Ecto neural progenitor cell (in vitro differentiated cells): ENCODE results near the gene STT3B.

Experiments
- DNase-seq: peaks from one replicate; pipeline ENCODE4 v3.0.0-alpha.2; 2018; ENCODE audit warnings: low spot score

STT3B gene

GRCh38 chr3:31552103-31552502 lies 19.4 kb downstream of the STT3B start:
- no peak for DNase-seq

GRCh38 chr3:31553258-31553657 lies 20.5 kb downstream of the STT3B start:
- DNase-seq: no peak

- no peak for DNase-seq
Observed at GRCh38 chr3:31555204-31555603, 22.5 kb downstream of the STT3B start.

GRCh38 chr3:31559872-31560534 lies 27.3 kb downstream of the STT3B start:
- DNase-seq: no peak

GRCh38 chr3:31561891-31562290 lies 29.2 kb downstream of the STT3B start:
- peak; percentile 41 for DNase-seq

GRCh38 chr3:31562525-31562924 lies 29.8 kb downstream of the STT3B start:
- DNase-seq: peak; percentile 52

- DNase-seq: no peak
Observed at GRCh38 chr3:31565288-31565687, 32.6 kb downstream of the STT3B start.

- DNase-seq: peak; percentile 47
Observed at GRCh38 chr3:31567036-31567435, 34.3 kb downstream of the STT3B start.

GRCh38 chr3:31568649-31569048 lies 35.9 kb downstream of the STT3B start:
- DNase-seq: no peak

- no peak for DNase-seq
Observed at GRCh38 chr3:31571325-31571724, 38.6 kb downstream of the STT3B start.

- no peak for DNase-seq
Observed at GRCh38 chr3:31572236-31573004, 39.7 kb downstream of the STT3B start.

- no peak for DNase-seq
Observed at GRCh38 chr3:31573036-31573779, 40.5 kb downstream of the STT3B start.

GRCh38 chr3:31575448-31575847 lies 42.7 kb downstream of the STT3B start:
- no peak for DNase-seq

GRCh38 chr3:31576521-31576920 lies 43.8 kb downstream of the STT3B start:
- DNase-seq: no peak

- no peak for DNase-seq
Observed at GRCh38 chr3:31577232-31577631, 44.5 kb downstream of the STT3B start.

- DNase-seq: no peak
Observed at GRCh38 chr3:31579828-31580227, 47.1 kb downstream of the STT3B start.

- no peak for DNase-seq
Observed at GRCh38 chr3:31580645-31581044, 47.9 kb downstream of the STT3B start.

- DNase-seq: no peak
Observed at GRCh38 chr3:31581660-31582059, 48.9 kb downstream of the STT3B start.

- no peak for DNase-seq
Observed at GRCh38 chr3:31589228-31589627, 56.5 kb downstream of the STT3B start.

- DNase-seq: no peak
Observed at GRCh38 chr3:31590650-31591049, 57.9 kb downstream of the STT3B start.

GRCh38 chr3:31592764-31593163 lies 60.0 kb downstream of the STT3B start:
- DNase-seq: no peak

- DNase-seq: no peak
Observed at GRCh38 chr3:31596176-31596575, 63.5 kb downstream of the STT3B start.

GRCh38 chr3:31600431-31600830 lies 67.7 kb downstream of the STT3B start:
- no peak for DNase-seq
